GM19372 (cell line): ENCODE measurements around the gene MELTF.

Experiments used
- ATAC-seq: cut with Tn5 transposase; IDR thresholded peaks from one replicate; pipeline ENCODE4 v1.9.1; 2021; ENCODE audit warnings: mild to moderate bottlenecking, low read depth, moderate library complexity; ENCODE audit not compliant: unreplicated experiment

MELTF gene

DNA sequence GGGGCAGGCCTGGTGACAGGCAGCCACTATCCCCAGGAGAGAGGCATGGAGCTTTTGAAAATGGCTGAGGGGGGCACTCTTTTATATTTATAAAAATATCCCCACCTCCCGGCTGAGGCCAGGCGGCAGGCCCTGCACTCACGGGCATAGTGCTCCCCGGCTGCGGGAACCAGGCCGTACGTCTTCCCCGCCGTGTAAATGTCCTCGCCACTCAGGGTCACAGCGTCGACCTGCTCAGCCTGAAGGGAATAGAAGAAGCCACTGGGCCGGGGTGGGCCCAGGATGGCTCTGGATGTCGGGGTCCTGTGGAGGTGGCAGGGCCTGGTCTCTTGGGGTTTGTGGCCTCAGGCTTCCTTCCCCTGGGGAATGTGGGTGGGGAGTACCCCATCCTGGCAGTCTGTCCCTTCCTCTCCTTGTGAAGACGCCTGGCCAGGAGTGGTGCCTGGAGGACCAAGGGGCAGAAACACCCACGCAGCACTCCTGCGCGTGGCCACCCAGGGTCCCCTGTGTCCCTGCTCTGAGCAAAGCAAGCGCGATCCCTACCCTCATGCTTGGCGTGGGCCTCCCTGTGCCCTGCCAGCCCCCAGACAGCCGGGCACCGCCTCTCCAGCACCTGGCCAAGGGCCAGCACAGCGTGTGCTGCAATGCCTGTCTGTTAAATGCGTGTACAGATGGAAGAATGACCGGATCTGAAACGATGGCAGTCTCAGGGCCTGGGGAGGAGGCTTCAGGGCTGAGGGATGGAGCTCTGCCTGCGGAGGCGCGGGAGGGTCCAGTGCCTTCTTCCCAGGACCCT lies 18.9 kb downstream of the MELTF start:
- no peak for ATAC-seq

DNA sequence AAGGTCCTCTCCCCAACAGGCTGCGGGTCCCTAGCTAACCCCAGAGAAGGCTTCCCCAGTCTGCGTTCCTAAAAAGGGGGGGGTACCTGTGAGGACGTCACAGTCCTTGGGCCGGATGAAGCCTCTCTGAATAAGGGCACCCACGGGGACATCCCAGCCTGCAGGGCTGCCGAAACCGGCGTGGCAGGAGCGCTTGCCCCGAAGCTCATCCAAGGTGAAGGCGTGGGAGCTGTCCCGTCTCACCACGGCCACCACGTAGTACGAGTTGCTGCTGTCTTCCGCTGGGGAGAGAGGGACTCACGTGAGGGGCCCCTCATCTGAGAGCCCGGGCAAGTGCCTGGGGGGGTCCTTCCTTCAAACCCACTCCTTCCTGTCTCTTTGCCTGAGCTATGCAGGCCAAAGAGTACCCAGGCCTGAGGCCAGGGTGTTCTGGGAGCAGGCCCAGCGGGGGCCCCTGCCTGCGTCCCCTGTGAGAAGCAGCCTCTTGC lies 20.0 kb downstream of the MELTF start:
- ATAC-seq = no peak

DNA sequence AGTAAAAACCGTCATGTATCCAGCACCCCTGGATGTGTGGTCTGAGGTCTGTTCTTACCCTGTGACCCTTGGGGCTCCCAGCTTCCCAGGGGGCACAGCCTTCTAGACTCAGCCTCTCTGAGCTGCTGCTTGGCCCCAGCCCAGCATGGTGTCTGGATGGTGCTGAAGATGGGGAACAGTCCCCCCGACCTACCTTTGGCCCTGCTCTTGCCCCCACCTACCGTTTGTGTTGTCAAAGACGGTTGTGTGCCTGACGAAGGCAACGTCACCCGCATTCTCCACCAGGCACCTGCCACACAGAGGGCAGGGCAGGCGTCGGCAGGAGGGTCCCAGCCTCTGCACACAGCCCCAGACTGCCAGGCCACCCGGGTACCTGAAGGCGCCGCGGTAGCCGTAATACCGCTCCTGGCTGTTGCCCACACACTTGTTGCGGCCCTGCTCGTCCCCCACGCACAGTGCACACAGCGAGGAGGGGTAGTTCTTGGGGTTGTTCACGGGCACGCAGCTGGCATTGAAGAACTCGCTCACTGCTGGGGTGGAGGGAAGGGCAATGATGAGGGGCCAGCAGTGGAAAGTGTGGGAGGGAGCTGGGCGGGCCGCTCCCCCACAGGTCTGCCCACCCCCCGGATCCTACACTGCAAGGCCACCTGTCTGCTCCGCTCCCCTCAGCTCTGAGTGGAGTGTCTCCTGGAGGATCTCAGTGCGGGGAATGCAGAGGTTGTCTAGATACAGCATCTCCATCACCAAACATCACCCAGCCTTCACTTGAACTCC lies 21.0 kb downstream of the MELTF start:
- ATAC-seq = no peak

DNA sequence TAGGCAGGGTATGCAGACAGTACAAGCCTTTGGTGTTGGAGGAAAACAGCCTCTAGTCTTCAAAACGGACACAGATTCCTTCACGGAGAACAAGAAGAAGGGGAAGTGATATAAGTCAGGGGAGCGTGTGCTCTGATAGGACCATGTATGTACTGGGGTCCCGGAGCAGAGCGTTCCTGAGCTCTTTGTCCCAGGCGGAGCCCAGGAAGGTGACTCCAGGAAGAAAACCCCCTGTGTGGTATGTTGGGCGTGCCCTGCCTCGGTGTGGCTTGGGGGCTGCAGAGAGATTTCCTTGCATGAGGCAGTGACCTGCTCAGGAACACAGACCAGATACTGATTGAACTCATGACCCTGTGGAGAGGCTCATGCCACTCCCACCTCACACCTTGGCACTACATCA lies 21.7 kb downstream of the MELTF start:
- ATAC-seq = no peak

DNA sequence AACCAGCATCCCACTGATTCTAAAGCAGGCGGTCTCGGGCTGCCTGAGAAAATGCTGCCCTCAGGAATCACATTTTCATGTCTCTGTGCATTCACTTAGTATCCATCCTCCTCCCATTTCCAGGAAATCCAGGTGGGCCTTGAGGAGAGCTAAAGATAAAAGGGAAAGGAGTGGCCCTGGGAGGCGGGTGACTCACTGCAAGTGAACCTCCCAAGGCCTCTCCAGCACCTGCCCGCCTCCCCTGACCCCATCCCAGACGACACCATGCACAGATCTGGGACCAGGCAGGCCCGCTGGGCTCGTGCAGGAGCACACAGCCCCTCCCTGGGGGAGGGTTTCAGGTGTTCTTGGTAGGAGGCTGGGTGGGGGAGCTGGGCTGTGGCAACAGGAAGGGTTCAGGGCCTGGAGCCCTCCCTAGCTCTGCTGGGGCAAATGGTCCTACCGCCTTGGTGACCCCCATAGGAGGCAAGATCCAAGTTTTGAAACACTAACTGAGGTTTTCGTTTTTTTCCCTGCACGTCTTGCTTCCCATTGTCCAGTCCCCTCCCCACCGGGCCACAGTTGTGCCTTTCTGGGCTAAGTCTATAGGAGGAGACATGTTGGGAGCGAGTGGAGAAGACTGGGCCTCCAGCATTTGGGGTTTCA lies 22.2 kb downstream of the MELTF start:
- ATAC-seq = no peak

DNA sequence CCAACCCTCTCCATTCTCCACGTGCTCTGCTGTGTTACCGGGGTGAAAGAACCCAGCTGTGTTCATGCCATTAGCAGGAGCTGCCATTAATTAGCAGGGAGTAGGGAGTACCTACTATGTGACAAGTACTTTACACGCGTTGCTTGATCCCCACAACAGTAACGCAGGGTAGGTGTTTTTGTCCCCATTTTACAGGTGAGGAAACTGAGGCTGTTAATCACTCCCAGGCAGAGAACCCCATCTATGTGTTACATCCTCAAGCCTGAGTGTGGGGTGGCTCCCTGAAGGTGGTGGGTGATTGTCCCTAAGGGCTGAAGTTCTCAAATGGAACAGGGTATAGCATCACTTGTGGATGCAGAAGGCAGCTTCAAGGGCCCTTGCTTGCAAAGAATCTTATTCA lies 22.8 kb downstream of the MELTF start:
- no peak for ATAC-seq

DNA sequence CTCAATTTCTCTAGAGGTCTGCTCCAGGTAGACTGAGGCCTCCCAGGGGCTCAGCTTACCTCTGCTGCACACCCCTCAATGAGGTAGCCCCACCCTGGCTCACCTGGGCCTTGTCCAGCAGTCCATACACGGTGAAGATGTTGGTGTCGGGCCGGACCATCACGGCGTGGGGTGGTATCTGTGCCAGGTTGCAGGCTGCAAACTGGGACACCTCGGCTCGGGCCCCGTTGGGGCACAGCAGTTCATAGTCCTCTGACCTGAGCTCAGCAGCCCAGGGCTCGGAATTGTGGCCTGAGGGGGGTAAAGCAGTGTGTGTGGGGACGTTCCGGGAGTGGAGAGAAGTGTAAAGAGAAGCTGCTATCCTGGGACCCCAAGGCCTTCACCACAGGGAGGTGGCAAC lies 23.2 kb downstream of the MELTF start:
- ATAC-seq = no peak

DNA sequence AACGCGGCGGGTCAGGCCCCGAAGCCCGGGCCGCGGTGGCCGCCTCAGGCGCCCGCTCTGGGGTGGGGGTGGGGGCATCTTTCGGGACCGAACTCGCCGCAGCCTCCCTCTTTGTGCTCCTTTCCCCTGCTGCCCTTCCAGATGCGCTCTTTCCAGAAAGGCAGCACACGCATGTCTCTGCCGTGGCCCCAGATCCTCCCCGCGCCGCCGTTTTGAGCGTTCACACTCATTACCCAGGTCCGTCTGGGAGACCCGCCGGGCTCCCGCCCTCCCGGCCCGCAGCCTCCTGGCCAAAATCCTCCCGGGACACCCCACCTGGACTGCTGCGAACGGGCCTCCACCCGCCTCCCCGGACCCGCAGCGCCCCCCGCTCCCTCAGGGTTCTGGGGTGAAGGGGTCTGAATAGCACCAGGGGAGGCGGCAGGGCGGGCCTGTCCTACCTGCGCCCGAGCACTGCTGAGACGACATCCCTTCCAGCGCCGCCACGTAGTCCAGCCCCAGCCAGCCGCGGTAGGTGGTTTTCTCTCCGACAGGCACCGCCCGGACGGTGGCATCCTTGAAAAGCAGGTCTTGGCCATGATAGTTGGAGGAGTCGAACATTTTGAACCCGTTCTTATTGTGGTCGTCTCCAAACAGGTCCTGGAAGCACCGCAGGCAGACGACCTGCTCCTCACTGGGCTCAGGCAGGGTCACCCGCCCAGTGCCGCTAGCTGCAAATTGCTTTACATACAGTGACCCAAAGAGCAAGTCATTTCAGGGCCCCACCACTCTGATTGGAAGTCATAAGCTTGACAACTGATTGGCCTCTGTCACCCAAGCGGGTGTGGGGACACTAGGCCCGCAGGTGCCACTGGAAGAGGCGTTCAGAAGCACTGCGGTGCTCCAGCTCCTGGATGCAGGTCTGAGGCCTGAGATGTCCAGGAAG lies 25.9 kb downstream of the MELTF start:
- peak; percentile 8 for ATAC-seq

DNA sequence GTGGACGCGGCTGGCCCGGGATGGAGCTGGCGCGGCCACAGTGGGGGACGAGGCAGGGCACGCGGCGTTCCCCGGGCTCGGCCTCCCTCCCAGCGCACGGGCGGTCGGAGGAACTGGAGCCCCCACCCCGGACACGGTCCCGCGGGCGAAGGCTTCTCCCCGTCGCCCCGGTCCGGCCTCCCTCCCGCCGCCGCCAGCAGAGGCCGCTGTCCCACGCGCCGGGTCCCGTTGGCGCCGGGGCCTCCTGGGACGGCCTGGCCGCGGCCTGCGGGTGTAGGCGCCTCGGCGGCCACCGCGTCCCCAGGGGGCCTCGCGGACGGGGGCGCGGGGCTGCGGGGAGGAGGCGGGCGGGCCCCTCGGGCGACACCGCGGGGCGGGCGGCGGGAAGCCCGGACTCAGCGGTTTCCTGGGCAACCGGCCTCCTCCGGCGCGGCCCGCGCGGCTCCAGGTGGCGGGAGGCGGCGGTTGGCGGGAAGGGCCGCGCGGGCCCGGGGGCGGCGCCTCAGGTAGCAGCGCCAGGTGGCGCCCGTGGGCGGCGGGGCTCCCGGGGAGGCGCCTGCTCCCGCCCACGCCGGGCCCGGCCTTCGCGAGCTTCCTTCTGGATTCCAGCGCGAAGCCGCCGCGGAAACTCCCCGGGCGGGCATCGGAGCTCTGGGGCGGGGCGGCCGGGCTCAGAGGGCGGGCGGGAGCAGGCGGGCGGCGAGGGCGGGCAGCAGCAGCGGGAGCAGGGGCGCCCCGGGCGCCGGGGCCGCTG lies 26.7 kb downstream of the MELTF start:
- peak; percentile 76 for ATAC-seq

DNA sequence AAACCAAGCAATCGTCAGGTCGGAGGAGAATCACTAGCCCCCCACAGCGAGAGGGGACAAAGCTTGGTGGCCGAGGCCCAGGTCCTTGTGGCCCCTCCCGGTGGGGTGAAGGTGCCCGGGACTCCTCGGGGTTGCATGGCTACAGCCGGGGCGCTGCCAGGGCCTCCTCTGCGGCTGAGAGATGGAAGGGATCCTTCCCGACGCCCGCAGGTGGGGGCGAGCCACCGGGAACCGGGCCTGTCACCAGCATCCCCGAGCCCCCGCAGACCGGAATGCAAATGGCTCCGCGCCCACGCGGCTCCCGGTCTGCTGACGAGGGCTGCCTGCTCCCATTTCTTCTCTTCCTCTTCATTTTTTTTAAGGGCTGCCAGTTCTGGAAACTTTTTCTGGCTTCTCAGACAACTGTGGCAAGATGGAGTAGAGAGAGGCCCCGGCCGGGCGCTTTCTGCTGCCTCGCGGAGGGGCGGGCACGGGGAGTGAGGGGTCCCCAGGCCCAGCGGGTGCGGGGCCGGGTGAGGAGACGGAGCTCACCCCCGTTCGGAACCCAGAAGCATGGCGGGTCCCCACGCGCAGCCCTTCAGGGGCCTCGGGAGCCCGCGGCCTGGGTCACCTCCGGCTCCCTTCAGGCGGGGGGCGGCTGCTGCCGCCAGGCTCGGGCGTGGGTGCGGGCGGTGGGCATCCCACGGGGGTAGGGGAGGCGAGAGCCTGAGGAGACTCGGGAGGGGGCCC lies 27.5 kb downstream of the MELTF start:
- peak; percentile 9 for ATAC-seq

DNA sequence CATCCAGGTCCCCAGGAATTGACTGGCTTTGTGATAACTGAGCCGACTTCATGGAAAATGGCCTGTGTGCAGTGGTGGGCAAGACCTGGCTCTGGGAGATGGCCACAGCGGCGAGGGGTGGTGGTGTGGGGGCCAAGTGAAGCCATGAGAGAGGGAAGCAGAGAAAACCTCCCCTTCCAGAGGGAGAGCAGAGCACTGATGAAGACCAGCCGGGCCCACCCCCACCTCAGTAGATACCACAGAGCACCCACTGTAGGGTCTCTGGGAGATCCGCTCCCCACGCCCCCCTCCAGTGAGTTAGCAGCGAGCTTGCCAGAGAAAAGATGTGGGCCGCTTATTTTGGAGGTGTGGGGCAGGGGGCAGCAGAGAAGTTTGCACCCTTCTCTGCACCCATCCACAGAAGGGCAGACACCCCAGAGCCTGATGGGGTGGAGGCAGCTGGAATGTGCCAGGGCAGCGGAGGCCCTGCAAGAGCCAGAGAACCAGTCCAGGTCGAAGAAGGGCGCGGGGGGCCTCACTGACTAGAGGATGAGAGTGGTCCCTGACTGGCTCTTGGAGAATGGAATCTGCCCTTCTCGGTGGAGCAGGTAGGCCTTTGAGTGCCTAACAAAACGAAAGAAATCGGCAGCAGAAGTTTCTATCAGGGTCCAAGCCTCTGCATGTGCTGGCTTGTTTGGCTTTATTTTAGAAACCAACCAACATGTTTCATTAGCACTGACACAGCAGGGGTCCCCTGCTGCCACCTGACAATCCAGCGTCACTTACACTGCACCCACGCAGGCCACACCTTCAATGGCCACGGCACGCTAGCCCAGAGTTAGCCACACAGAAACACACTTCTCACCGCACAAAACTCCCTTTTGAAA lies 28.3 kb downstream of the MELTF start:
- ATAC-seq = no peak

DNA sequence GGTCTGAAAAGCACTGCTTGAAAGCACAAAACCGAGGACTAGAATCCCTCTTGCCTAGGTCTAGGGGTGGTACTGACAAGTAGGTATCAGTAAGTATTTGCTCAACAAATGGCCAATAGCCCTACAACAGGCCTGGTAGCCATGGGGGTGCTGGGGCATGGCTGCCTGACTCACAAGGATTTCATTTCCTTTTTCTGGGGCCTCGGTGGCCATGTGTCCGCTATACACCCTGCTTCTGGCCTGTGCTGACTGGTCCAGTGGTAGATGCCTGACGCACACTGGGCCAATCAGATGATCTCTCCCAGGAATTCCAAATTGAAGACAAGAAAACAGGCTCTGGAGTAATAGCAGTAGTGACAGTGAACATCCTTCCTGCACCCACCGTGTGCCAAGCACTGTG lies 29.4 kb downstream of the MELTF start:
- no peak for ATAC-seq

DNA sequence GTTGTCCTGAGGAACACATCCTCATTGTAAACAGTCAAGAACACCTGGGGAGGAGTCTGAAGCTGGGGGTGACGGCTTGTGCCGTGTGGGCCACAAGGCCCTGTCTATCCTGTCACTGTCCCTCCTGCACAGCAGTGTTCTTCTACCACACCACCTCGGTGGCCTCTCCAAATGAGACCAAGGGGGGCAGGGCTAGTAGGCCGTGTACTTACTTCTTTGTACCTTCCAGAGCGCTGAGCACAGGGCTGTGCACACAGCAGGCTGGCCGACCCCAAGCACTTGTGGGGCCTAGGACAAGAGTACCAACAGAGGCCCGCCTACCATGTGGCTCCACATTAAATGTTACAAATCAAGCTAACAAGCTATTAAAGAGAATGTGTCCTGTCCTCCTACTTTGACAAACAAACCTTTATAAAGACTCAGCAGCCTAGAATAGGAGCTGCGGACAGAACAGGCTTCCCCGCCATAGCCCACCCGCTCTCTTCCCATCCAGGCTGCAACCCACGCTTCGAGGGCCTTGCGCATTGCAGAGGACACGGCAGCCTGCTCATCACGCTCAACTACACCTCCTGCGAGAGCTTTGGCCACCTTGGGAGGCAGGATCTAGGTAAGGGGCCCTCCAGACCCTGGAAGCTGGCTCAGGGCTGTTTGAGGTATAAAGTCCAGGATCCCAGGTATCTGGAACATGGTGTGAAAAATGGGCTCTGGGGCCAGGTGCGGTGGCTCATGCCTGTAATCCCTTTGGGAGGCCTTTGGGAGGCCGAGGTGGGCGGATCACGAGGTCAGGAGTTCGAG lies 30.5 kb downstream of the MELTF start:
- no peak for ATAC-seq

DNA sequence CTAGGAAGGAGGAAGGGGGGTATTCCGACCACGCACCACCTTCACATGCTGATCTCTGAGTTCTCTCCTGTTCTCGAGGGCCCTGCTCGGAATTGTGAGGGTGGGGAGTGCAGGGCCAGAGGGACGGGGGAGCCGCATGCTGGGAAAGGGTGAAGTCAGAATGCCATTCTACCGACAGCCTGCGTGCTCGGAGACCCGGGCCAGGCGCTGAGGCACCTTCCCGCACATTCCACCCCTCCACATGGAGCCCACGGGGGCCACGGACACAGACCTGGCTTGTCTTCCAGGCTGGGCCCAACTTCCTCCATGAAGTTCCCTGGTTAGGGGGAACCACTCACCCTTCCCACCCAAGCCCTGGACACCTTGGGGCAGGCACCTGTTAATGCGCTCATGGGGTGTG lies 32.3 kb downstream of the MELTF start:
- no peak for ATAC-seq

DNA sequence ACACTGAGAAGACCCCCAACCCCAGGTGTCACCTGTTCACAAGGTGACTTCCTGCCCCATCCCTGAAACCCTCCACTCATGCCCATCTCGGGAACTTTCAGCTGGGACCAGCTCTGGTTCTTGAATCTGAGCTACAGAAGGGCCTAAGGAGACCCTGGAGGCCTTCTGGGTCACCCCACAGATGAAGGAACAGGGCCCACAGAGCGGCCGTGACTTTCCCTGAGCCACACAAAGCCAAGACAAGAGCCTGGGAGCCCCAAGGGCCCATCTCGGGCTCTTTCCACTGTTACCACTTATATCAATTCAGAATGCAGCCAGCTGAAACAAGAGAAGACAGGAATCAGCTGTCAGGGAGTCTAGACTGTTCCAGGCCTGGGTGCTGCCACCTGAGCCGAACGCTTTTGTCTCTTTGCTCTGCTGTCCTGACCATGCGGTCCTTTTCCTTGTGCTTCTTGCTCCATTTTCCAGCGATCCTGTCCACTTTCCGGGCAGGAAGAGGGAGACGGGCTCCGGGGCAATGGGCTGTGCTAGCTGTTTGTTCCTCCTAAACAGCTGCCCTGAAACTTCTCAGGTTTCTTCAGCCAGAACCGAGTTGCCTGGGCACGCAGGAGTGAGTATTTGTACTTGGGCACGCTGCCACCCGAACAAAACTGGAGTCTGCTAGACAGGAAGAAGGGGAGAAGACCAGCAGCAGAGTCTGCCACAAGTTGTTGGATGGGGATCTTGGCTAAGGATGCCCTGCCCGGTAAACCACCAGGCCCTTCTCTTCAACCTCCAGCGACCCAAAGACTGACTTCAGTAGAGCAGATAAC lies 33.0 kb downstream of the MELTF start:
- ATAC-seq = no peak

DNA sequence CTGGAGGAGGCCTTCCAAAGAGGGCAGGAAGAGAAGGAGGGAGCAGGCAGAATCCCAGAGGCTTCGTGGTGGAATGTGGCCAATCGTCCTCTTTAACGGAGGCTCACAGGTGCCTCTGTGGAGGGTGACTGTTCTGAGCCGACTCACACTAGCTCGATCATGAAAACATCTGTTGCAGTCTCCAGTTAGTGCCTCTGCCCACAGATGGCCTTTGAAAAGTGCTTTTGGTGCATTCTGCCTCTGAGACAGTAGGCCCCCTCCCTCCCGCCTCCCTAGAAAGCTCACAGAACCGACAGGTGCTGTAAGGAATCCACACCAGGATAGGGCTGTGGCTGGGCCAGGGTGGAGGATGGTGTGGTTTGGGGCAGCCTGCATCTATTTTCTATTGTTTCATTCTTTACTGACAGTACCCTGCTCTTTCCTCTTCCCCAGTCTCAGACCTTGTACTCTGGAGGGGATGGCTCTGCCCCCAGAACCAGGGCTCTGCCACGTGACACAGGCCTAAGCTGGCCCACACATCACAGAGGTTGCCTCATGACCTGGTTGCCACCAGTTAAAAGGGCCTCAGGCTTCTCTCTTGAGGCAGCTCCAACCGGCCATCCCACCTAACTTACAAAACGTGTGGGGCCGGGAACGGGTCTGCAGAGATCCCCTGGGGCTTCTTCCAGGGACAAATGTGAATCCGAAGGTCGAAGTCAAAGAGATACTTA lies 33.8 kb downstream of the MELTF start:
- ATAC-seq = no peak
